22Rv1 (cell line): Measurements from ENCODE around the gene TMF1.

Source experiments
- ZFX ChIP-seq: fragments of 450-650 bp; IDR thresholded peaks from 2 replicates; pipeline ENCODE4 v1.6.1; 2017; ENCODE audit warnings: antibody characterized with exemption, borderline replicate concordance
- TF ChIP-seq, protein P1 (sequence below): fragments of 450-650 bp; IDR thresholded peaks from 2 replicates; pipeline ENCODE4 v1.5.1; 2017; ENCODE audit warnings: mild to moderate bottlenecking

DNA sequence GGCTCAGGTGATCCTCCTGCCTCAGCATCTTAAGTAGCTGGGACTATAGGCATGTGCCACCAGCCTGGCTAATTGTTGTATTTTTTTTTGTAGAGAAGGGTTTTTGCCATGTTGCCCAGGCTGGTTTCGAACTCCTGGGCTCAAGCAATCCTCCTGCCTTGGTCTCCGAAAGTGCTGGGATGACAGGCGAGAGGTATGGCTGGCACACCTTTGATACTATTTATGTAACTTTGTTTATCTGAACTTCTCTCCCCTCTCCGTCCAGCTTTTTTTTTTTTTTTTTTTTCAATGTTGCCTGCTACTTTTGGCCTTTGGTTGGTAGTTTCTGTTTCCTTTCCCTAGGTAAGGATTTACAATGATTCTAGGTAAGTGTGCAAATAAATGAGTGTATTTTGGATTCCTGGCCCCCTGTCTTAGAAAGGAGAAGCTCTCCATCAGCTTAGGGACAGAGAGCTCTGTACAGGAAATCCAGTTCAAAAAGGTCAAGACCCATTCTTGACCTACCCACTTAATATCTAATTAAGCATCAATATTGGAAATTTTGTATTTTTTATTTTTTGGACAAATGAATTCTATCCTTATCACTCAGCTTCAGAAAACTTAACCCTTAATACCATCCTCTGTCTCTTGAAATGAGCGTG is 39.4 kb upstream of the TMF1 start:
- TF ChIP-seq, protein P1, sequence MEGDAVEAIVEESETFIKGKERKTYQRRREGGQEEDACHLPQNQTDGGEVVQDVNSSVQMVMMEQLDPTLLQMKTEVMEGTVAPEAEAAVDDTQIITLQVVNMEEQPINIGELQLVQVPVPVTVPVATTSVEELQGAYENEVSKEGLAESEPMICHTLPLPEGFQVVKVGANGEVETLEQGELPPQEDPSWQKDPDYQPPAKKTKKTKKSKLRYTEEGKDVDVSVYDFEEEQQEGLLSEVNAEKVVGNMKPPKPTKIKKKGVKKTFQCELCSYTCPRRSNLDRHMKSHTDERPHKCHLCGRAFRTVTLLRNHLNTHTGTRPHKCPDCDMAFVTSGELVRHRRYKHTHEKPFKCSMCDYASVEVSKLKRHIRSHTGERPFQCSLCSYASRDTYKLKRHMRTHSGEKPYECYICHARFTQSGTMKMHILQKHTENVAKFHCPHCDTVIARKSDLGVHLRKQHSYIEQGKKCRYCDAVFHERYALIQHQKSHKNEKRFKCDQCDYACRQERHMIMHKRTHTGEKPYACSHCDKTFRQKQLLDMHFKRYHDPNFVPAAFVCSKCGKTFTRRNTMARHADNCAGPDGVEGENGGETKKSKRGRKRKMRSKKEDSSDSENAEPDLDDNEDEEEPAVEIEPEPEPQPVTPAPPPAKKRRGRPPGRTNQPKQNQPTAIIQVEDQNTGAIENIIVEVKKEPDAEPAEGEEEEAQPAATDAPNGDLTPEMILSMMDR: no peak
- TF ChIP-seq ZFX: no peak
